GM12878 (cell line): ENCODE data around the gene TAB2. TPM values are rescaled to one million over a fixed set of nuclear protein-coding genes. Genes with fewer than 3 reads are reported as not detected.

Experiments used
- ATAC-seq: fragments of 200-7000 bp; cut with Tn5 transposase; 3 replicates; pipeline ENCODE4 v1.9.1; 2020; ENCODE audit warnings: mild to moderate bottlenecking, moderate library complexity
- BruUV-seq: library from RNA; stranded (reverse); fragments of 400-500 nt; replicated peaks from 2 replicates; lab custom pipeline; 2021; lab: Mats Ljungman, UMichigan
- CTCF ChIA-PET: fragments of 300-600 bp; sonication (Branson Sonifier 250); formaldehyde crosslinking; extraction: SDS; loops from one replicate; lab custom pipeline; 2021; ENCODE audit warnings: inconsistent platforms; lab: Yijun Ruan, JAX
- POLR2A ChIA-PET: fragments of 350-600 bp; formaldehyde crosslinking; extraction: SDS; loops from one replicate; lab custom pipeline; 2021; ENCODE audit warnings: inconsistent platforms; lab: Charles Lee
- RAD21 ChIA-PET: fragments of 300-600 bp; sonication (Branson Sonifier 250); formaldehyde crosslinking; loops from one replicate; lab custom pipeline; 2023; ENCODE audit warnings: antibody characterized with exemption; ENCODE audit not compliant: unreplicated experiment; lab: Charles Lee
- SMC1A ChIA-PET: fragments of 300-600 bp; sonication (Branson Sonifier 250); formaldehyde crosslinking; loops from one replicate; lab custom pipeline; 2023; ENCODE audit not compliant: unreplicated experiment, uncharacterized antibody; lab: Charles Lee
- DNase-seq: peaks from one replicate; pipeline ENCODE4 v3.0.0-alpha.2; 2011; ENCODE audit warnings: low read depth, low spot score
- FAIRE-seq: peaks from 3 replicates; lab custom pipeline; 2011; peaks lifted over from hg19 to GRCh38; lab: Jason Lieb, UNC
- H2AFZ ChIP-seq: 2 replicates; pipeline ENCODE4 v1.6.0; 2011; ENCODE audit warnings: low read depth, low read length, control low read depth; ENCODE audit not compliant: control insufficient read depth
- H3K27ac ChIP-seq: 2 replicates; pipeline ENCODE4 v1.5.1; 2011; ENCODE audit warnings: control low read depth; ENCODE audit not compliant: control insufficient read depth, insufficient read depth
- H3K27me3 ChIP-seq, 2 experiments: replicated peaks in 1 of 2; 2 replicates each; pipeline versions ENCODE4 v1.6.0 to v1.6.1; 2011; ENCODE audit warnings: low read length in 1 of 2; ENCODE audit not compliant: control insufficient read depth in 2 of 2, insufficient read depth in 2 of 2
- H3K36me3 ChIP-seq, 2 experiments: 2 replicates each; pipeline ENCODE4 v1.5.1; 2011; ENCODE audit warnings: low read length in 1 of 2; ENCODE audit not compliant: control insufficient read depth in 2 of 2, insufficient read depth in 2 of 2
- H3K4me1 ChIP-seq: 2 replicates; pipeline ENCODE4 v1.6.1; 2011; ENCODE audit warnings: mild to moderate bottlenecking, low read length, moderate library complexity, mixed read lengths; ENCODE audit not compliant: control insufficient read depth, insufficient read depth
- H3K4me2 ChIP-seq: 2 replicates; pipeline ENCODE4 v1.6.0; 2011; ENCODE audit warnings: control low read depth; ENCODE audit not compliant: control insufficient read depth, insufficient read depth
- H3K4me3 ChIP-seq: fragments of 200-600 bp; sonication (generic); 2 replicates; pipeline ENCODE4 v1.5.1; 2016
- H3K79me2 ChIP-seq: 2 replicates; pipeline ENCODE4 v1.6.0; 2011; ENCODE audit warnings: low read length; ENCODE audit not compliant: control insufficient read depth, insufficient read depth
- H3K9ac ChIP-seq: 2 replicates; pipeline ENCODE4 v1.8.0; 2011; ENCODE audit warnings: low read length, control low read depth, mixed read lengths; ENCODE audit not compliant: control insufficient read depth, insufficient read depth
- H3K9me3 ChIP-seq: replicated peaks from 3 replicates; pipeline ENCODE4 v1.5.1; 2011; ENCODE audit warnings: mild to moderate bottlenecking, low read length; ENCODE audit not compliant: control insufficient read depth, insufficient read depth
- H4K20me1 ChIP-seq: 2 replicates; pipeline ENCODE4 v1.6.0; 2011; ENCODE audit not compliant: control insufficient read depth, insufficient read depth
- ATF2 ChIP-seq: IDR thresholded peaks from 2 replicates; pipeline ENCODE4 v1.6.1; 2012; ENCODE audit warnings: low read length, inconsistent platforms
- ATF7 ChIP-seq: fragments of 450-650 bp; IDR thresholded peaks from 2 replicates; pipeline ENCODE4 v1.6.1; 2016; ENCODE audit warnings: low read depth, mild to moderate bottlenecking
- CREM ChIP-seq: IDR thresholded peaks from 2 replicates; pipeline ENCODE4 v1.6.1; 2014; ENCODE audit warnings: antibody characterized with exemption, low read depth
- JUNB ChIP-seq: IDR thresholded peaks from 2 replicates; pipeline ENCODE4 v1.6.1; 2016; ENCODE audit warnings: antibody characterized with exemption, mild to moderate bottlenecking
- KDM1A ChIP-seq: fragments of 200-600 bp; sonication (generic); IDR thresholded peaks from 2 replicates; pipeline ENCODE4 v1.6.1; 2016; ENCODE audit warnings: borderline replicate concordance
- MLLT1 ChIP-seq: fragments of 450-650 bp; IDR thresholded peaks from 2 replicates; pipeline ENCODE4 v1.6.1; 2016; ENCODE audit warnings: mild to moderate bottlenecking
- MYC ChIP-seq: IDR thresholded peaks from 2 replicates; pipeline ENCODE4 v1.6.1; 2011; ENCODE audit warnings: mild to moderate bottlenecking, low read length, moderate library complexity, inconsistent platforms; ENCODE audit not compliant: insufficient read depth, insufficient replicate concordance, insufficient read length, severe bottlenecking
- RAD51 ChIP-seq: fragments of 450-650 bp; IDR thresholded peaks from 2 replicates; pipeline ENCODE4 v1.6.1; 2016; ENCODE audit warnings: moderate library complexity, mild to moderate bottlenecking, inconsistent platforms
- RUNX3 ChIP-seq: IDR thresholded peaks from 2 replicates; pipeline ENCODE4 v1.6.1; 2012; ENCODE audit warnings: low read length, inconsistent platforms
- SREBF2 ChIP-seq: IDR thresholded peaks from 2 replicates; pipeline ENCODE4 v1.6.1; 2012; ENCODE audit warnings: mild to moderate bottlenecking, low read length
- SRF ChIP-seq, 2 experiments: IDR thresholded peaks; 2 replicates each; pipeline ENCODE4 v1.6.1; 2011; ENCODE audit warnings: low read depth in 2 of 2, low read length in 2 of 2, mild to moderate bottlenecking in 1 of 2, moderate library complexity in 1 of 2
- TARDBP ChIP-seq: IDR thresholded peaks from 2 replicates; pipeline ENCODE4 v1.6.1; 2016; ENCODE audit warnings: borderline replicate concordance
- TCF7 ChIP-seq: IDR thresholded peaks from 2 replicates; pipeline ENCODE4 v1.6.1; 2014; ENCODE audit warnings: antibody characterized with exemption, borderline replicate concordance
- YBX1 ChIP-seq: fragments of 450-650 bp; IDR thresholded peaks from 2 replicates; pipeline ENCODE4 v1.6.1; 2016; ENCODE audit warnings: antibody characterized with exemption
- ZNF217 ChIP-seq: fragments of 450-650 bp; IDR thresholded peaks from 2 replicates; pipeline ENCODE4 v1.6.1; 2017; ENCODE audit warnings: antibody characterized with exemption, mild to moderate bottlenecking
- ZNF24 ChIP-seq: fragments of 450-650 bp; IDR thresholded peaks from 2 replicates; pipeline ENCODE4 v1.6.1; 2017; ENCODE audit warnings: antibody characterized with exemption, mild to moderate bottlenecking
- ZNF384 ChIP-seq: IDR thresholded peaks from 2 replicates; pipeline ENCODE4 v1.6.1; 2012; ENCODE audit warnings: low read depth, mild to moderate bottlenecking, low read length, improper control_type of control experiment, borderline replicate concordance
- in situ Hi-C: fragments of 300-500 bp; cut with MboI; formaldehyde crosslinking; loops from 9 replicates; pipeline ENCODE4 v1.14.3; 2018; ENCODE audit warnings: mixed read lengths
- intact Hi-C: fragments of 100-400 bp; cut with micrococcal nuclease; formaldehyde crosslinking; loops from one replicate; pipeline ENCODE4 v1.14.2; 2022; ENCODE audit not compliant: unreplicated experiment
- polyA plus RNA-seq, 11 experiments: library from polyadenylated mRNA; depleted of rRNA in 4 of 11; unstranded in 6 of 11; stranded (reverse) in 5 of 11; fragments of >200 nt; fragmentation: Nextera tagmentation in 4 of 11; fragmentation: Illumina TruSeq in 1 of 11; extraction: Ambion mirVana in 4 of 11; extraction: Trizol in 1 of 11; gene quantifications; 1 replicate in 1 of 11; 2 replicates in 10 of 11; pipeline versions ENCODE4 v1.2.1 to v1.2.3, GENCODE V29; 2011 to 2016; ENCODE audit warnings: inconsistent platforms in 2 of 11, missing spikeins in 2 of 11, low read depth in 1 of 11
- total RNA-seq, 4 experiments: library from RNA; depleted of rRNA in 3 of 4; stranded (reverse); fragments of >200 nt in 3 of 4; fragmentation: Illumina TruSeq in 1 of 4; extraction: Trizol in 1 of 4; gene quantifications; 2 replicates each; pipeline versions ENCODE4 v1.2.1 to v1.2.3, GENCODE V29; 2013 to 2021
- TF ChIP-seq, protein P1 (sequence below): fragments of 450-650 bp; IDR thresholded peaks from 2 replicates; pipeline ENCODE4 v1.6.1; 2017; ENCODE audit warnings: low read depth, mild to moderate bottlenecking, moderate library complexity

The TAB2 gene
- total and polyA plus RNA-seq, 10 of the 15 experiments (the other 5 are each of a cell fraction or from before 2014, with no cell fraction given), result 8.9 to 66.3 (median 23.0) TPM

GRCh38 chr6:149320796-149321195 lies 3.3 kb downstream of the TAB2 start:
- no peak for DNase-seq
- Histone ChIP-seq H3K4me2 (peak overlapping the region; percentile 77), H3K4me3 (peak overlapping the region; percentile 48; the same call in 1 of the 2 replicates), H3K9ac (peak overlapping the region; percentile 26), H4K20me1 (no peaks in the 10 kb centered on the region), H2AFZ (no peak overlapping the region), H3K27me3 (no peaks in the 10 kb centered on the region), H3K9me3 (no peaks in the 10 kb centered on the region), H3K4me1 (peaks cover 10% of the 10 kb centered on the region; the same call in 1 of the 2 replicates), H3K27ac (peak overlapping the region; percentile 63), H3K36me3 (no peaks in the 10 kb centered on the region), H3K79me2 (peaks cover 91% of the 10 kb centered on the region)
- SMC1A ChIA-PET, result interaction anchor here (1.3 to 10.6 kb wide), 4 partner anchors 17 to 107 kb away, joined by 3 to 199 read pairs (median 22); no protein-coding TSS in a partner anchor
- no peak for FAIRE-seq
- CTCF ChIA-PET, result interaction anchor here (0.6 to 7.2 kb wide), 4 partner anchors 15 to 196 kb away, joined by 3 to 56 read pairs (median 7); no protein-coding TSS in a partner anchor
- RAD21 ChIA-PET, result interaction anchor here (1.1 to 6.2 kb wide), 2 partner anchors 13 to 290 kb away, joined by 3 to 74 read pairs; no protein-coding TSS in a partner anchor
- POLR2A ChIA-PET, result interaction anchor here (0.7 to 0.9 kb wide), 3 partner anchors 197 to 257 kb away, joined by 3 read pairs; no protein-coding TSS in a partner anchor
- BruUV-seq, result no TSS peak
- ATAC-seq, result peak; percentile 8; the same call in 2 of the 3 replicates
- in situ Hi-C loops (no loop called here), intact Hi-C loops (loop anchor here (5.0 kb wide), 2 partner anchors 72 to 112 kb away; no protein-coding TSS in a partner anchor)
- TF ChIP-seq ZNF217 (no peak), ATF7 (no peak), CREM (no peak), ZNF24 (no peak), MLLT1 (no peak), JUNB (no peak), RAD51 (no peak), SREBF2 (no peak), KDM1A (no peak), ATF2 (no peak), TARDBP (no peak), YBX1 (no peak), ZNF384 (no peak), TCF7 (no peak), MYC (no peak), RUNX3 (no peak), SRF (IDR thresholded peaks at IDR 0.05; ENCODE audit: low read depth in 2 of 2, low read length in 2 of 2) (no peak)
- TF ChIP-seq, protein P1, sequence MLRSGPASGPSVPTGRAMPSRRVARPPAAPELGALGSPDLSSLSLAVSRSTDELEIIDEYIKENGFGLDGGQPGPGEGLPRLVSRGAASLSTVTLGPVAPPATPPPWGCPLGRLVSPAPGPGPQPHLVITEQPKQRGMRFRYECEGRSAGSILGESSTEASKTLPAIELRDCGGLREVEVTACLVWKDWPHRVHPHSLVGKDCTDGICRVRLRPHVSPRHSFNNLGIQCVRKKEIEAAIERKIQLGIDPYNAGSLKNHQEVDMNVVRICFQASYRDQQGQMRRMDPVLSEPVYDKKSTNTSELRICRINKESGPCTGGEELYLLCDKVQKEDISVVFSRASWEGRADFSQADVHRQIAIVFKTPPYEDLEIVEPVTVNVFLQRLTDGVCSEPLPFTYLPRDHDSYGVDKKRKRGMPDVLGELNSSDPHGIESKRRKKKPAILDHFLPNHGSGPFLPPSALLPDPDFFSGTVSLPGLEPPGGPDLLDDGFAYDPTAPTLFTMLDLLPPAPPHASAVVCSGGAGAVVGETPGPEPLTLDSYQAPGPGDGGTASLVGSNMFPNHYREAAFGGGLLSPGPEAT, result no peak
